H9 (cell line): ENCODE measurements around the gene CYP2F1. TPM values are rescaled to one million over a fixed set of nuclear protein-coding genes. Genes with fewer than 3 reads are reported as not detected.

Source experiments
- DNase-seq: peaks from one replicate; pipeline ENCODE4 v3.0.0-alpha.2; 2017
- H2AFZ ChIP-seq: one replicate; pipeline ENCODE4 v1.6.1; 2013; ENCODE audit warnings: mild to moderate bottlenecking, low read length, control low read depth, moderate library complexity
- H2AK5ac ChIP-seq: 2 replicates; pipeline ENCODE4 v1.6.1; 2013; ENCODE audit warnings: low read length, control low read depth, mixed read lengths; ENCODE audit not compliant: insufficient read length
- H2BK120ac ChIP-seq: one replicate; pipeline ENCODE4 v1.6.1; 2013; ENCODE audit warnings: low read depth, mild to moderate bottlenecking, low read length, control low read depth, inconsistent platforms; ENCODE audit not compliant: poor library complexity, severe bottlenecking
- H2BK12ac ChIP-seq: 2 replicates; pipeline ENCODE4 v1.6.1; 2013; ENCODE audit warnings: low read length, control low read depth, mixed read lengths, low read depth; ENCODE audit not compliant: insufficient read length
- H2BK15ac ChIP-seq: 2 replicates; pipeline ENCODE4 v1.6.1; 2013; ENCODE audit warnings: low read depth, low read length, control low read depth
- H2BK20ac ChIP-seq: one replicate; pipeline ENCODE4 v1.6.1; 2013; ENCODE audit warnings: low read depth, mild to moderate bottlenecking, low read length, control low read depth, inconsistent platforms; ENCODE audit not compliant: poor library complexity, severe bottlenecking
- H2BK5ac ChIP-seq: 2 replicates; pipeline ENCODE4 v1.6.1; 2013; ENCODE audit warnings: low read length, control low read depth, mixed read lengths; ENCODE audit not compliant: insufficient read length
- H3K14ac ChIP-seq: 2 replicates; pipeline ENCODE4 v1.6.1; 2013; ENCODE audit warnings: low read length, control low read depth; ENCODE audit not compliant: insufficient read depth
- H3K18ac ChIP-seq: 2 replicates; pipeline ENCODE4 v1.6.1; 2013; ENCODE audit warnings: low read depth, mild to moderate bottlenecking, mixed read lengths, low read length, control low read depth; ENCODE audit not compliant: insufficient read length
- H3K23ac ChIP-seq: 2 replicates; pipeline ENCODE4 v1.6.1; 2013; ENCODE audit warnings: low read length, control low read depth, mixed read lengths, low read depth; ENCODE audit not compliant: insufficient read length
- H3K23me2 ChIP-seq: 2 replicates; pipeline ENCODE4 v1.6.1; 2013; ENCODE audit warnings: low read depth, mild to moderate bottlenecking, mixed read lengths, low read length, control low read depth; ENCODE audit not compliant: insufficient read length, poor library complexity, severe bottlenecking
- H3K27ac ChIP-seq: 2 replicates; pipeline ENCODE4 v1.5.1; 2013; ENCODE audit warnings: low read length, control low read depth, mixed read lengths, low read depth; ENCODE audit not compliant: insufficient read length
- H3K27me3 ChIP-seq: 2 replicates; pipeline ENCODE4 v1.6.1; 2013; ENCODE audit warnings: low read length, control low read depth, inconsistent platforms; ENCODE audit not compliant: insufficient read depth
- H3K4ac ChIP-seq: 2 replicates; pipeline ENCODE4 v1.6.1; 2013; ENCODE audit warnings: low read depth, mild to moderate bottlenecking, control low read depth, inconsistent platforms, low read length, moderate library complexity
- H3K4me1 ChIP-seq: 2 replicates; pipeline ENCODE4 v1.6.1; 2013; ENCODE audit warnings: low read length, control low read depth, inconsistent platforms; ENCODE audit not compliant: insufficient read depth
- H3K4me2 ChIP-seq: 2 replicates; pipeline ENCODE4 v1.6.1; 2013; ENCODE audit warnings: low read length, control low read depth, mixed read lengths; ENCODE audit not compliant: insufficient read length, insufficient read depth
- H3K56ac ChIP-seq: 2 replicates; pipeline ENCODE4 v1.6.1; 2013; ENCODE audit warnings: low read depth, mild to moderate bottlenecking, mixed read lengths, low read length, control low read depth; ENCODE audit not compliant: insufficient read length
- H3K79me1 ChIP-seq: 2 replicates; pipeline ENCODE4 v1.6.1; 2013; ENCODE audit warnings: low read depth, mild to moderate bottlenecking, moderate library complexity, low read length, control low read depth, inconsistent platforms; ENCODE audit not compliant: insufficient read depth, poor library complexity, severe bottlenecking
- H3K79me2 ChIP-seq: 2 replicates; pipeline ENCODE4 v1.6.1; 2013; ENCODE audit warnings: low read length, control low read depth, inconsistent platforms; ENCODE audit not compliant: insufficient read depth
- H3K9ac ChIP-seq: 2 replicates; pipeline ENCODE4 v1.6.1; 2013; ENCODE audit warnings: low read length, control low read depth, mixed read lengths; ENCODE audit not compliant: insufficient read length; ENCODE audit errors: extremely low read depth
- H3K9me3 ChIP-seq: one replicate; pipeline ENCODE4 v1.6.1; 2013; ENCODE audit warnings: low read depth, low read length, inconsistent platforms; ENCODE audit not compliant: control insufficient read depth
- H3T11ph ChIP-seq: one replicate; pipeline ENCODE4 v1.6.1; 2013; ENCODE audit warnings: mild to moderate bottlenecking, low read length, control low read depth, inconsistent platforms
- H4K20me1 ChIP-seq: one replicate; pipeline ENCODE4 v1.6.1; 2013; ENCODE audit not compliant: control insufficient read depth, insufficient read length, insufficient read depth
- H4K5ac ChIP-seq: 2 replicates; pipeline ENCODE4 v1.6.1; 2013; ENCODE audit warnings: low read depth, mild to moderate bottlenecking, mixed read lengths, low read length, control low read depth; ENCODE audit not compliant: insufficient read length
- H4K8ac ChIP-seq: replicated peaks from 2 replicates; pipeline ENCODE4 v1.6.1; 2013; ENCODE audit warnings: low read length, control low read depth, mixed read lengths, low read depth; ENCODE audit not compliant: insufficient read length
- H4K91ac ChIP-seq: 2 replicates; pipeline ENCODE4 v1.6.1; 2013; ENCODE audit warnings: low read depth, mild to moderate bottlenecking, moderate library complexity, mixed read lengths, low read length, control low read depth; ENCODE audit not compliant: insufficient read length
- H3K27ac Mint-ChIP-seq, 3 experiments: 2 replicates in 2 of 3; 3 replicates in 1 of 3; pipeline ENCODE4 v1.8.0; 2020 to 2021; ENCODE audit warnings: mixed read lengths in 3 of 3, mild to moderate bottlenecking in 1 of 3, moderate library complexity in 1 of 3
- H3K27me3 Mint-ChIP-seq: 2 replicates; pipeline ENCODE4 v1.8.0; 2021; ENCODE audit warnings: low read depth, mild to moderate bottlenecking, moderate library complexity, mixed read lengths
- H3K36me3 Mint-ChIP-seq, 3 experiments: 2 replicates in 2 of 3; 3 replicates in 1 of 3; pipeline ENCODE4 v1.8.0; 2020 to 2021; ENCODE audit warnings: low read depth in 3 of 3, mixed read lengths in 3 of 3; ENCODE audit not compliant: insufficient read depth in 1 of 3
- H3K4me1 Mint-ChIP-seq, 2 experiments: 2 replicates each; pipeline ENCODE4 v1.8.0; 2020; ENCODE audit warnings: mixed read lengths in 2 of 2
- H3K4me3 Mint-ChIP-seq, 2 experiments: 2 replicates in 1 of 2; 3 replicates in 1 of 2; pipeline ENCODE4 v1.8.0; 2020 to 2021; ENCODE audit warnings: mild to moderate bottlenecking in 2 of 2, mixed read lengths in 2 of 2, moderate library complexity in 1 of 2
- H3K9me3 Mint-ChIP-seq, 2 experiments: 2 replicates in 1 of 2; 3 replicates in 1 of 2; pipeline ENCODE4 v1.8.0; 2020; ENCODE audit warnings: mild to moderate bottlenecking in 2 of 2, mixed read lengths in 2 of 2, moderate library complexity in 1 of 2
- WGBS: extraction: QIAGEN DNeasy Blood & Tissue Kit; methylation state at CpG from one replicate; pipeline ENCODE4 v1.1.7; 2013; ENCODE audit warnings: missing lambda C conversion rate, low lambda C conversion rate, mixed read lengths; ENCODE audit not compliant: insufficient read length; ENCODE audit errors: extremely low coverage; 5-methylcytosine and 5-hydroxymethylcytosine counted together
- total RNA-seq: library from RNA; stranded (reverse); gene quantifications from 2 replicates; pipeline ENCODE4 v1.2.1, GENCODE V29; 2021
- TF ChIP-seq, protein P1 (sequence below): fragments of 200-600 bp; sonication (generic); conservative IDR thresholded peaks from 3 replicates; pipeline ENCODE4 v1.8.0; 2021; ENCODE audit warnings: antibody characterized with exemption, mild to moderate bottlenecking

Gene CYP2F1
- total RNA-seq, 1 experiment from 2014 or later, result 0.63 TPM

DNA sequence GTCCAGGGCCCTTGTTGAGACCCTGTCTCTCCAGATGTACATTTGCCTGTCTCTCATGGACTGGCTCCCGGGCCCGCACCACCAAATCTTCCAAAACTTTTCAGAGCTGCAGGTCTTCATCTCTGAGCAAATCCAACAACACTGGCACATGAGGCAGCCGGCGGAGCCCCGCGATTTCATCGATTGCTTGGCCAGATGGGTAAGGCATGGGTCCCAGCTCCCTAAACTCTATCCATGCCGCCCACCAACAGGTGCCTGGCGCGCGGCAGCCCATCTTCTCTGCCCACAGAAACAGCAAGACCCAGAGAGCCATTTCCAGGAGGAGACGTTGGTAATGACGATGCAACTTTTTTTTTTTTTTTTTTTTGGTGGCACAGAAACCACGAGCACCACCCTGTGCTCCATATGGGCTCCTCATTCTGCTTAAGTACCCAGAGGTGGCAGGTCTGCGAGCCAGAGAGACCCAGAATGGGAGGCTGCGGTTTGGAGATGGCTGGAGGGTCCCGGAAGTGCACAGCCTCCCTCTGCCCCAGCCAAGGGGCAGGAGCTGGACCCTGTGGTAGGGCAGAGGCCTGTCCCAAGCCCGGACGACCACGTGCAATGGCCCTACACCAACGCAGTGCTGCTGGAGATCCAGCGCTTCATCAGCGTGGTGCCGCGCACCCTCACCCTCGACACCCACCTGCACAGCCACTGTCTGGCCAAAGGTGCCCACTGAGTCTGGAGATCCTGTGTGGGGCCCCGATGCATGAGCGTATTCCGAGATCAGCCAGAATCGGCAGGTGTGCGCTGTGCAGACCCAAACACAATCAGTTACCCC is 22.6 kb downstream of the CYP2F1 start:
- H3K9ac ChIP-seq, result no peak overlapping the region
- no peaks in the 10 kb centered on the region for H3K27me3 ChIP-seq
- no peaks in the 10 kb centered on the region for H3K79me1 ChIP-seq
- no peak overlapping the region for H3K14ac ChIP-seq
- H2BK20ac ChIP-seq, result no peak overlapping the region
- DNase-seq, result no peak
- no peak overlapping the region for H2AK5ac ChIP-seq
- H3K23me2 ChIP-seq, result peaks cover 3% of the 10 kb centered on the region
- H3K4ac ChIP-seq, result no peak overlapping the region
- H3T11ph ChIP-seq, result no peak overlapping the region
- H2BK120ac ChIP-seq, result no peak overlapping the region
- Mint-ChIP-seq H3K27me3 (peaks cover 31% of the 10 kb centered on the region), H3K4me3 (peak overlapping the region; percentile 83 to 92; a peak in 3 of 5 replicates), H3K4me1 (peaks cover 11 to 29% of the 10 kb centered on the region in 2 experiments), H3K36me3 (peaks cover 1 to 7% (median 2%) of the 10 kb centered on the region in 3 experiments; a peak in 3 of 7 replicates), H3K9me3 (peaks cover 2% of the 10 kb centered on the region in 2 experiments; a peak in 3 of 5 replicates), H3K27ac (peak overlapping the region in 2 of 3 experiments; percentile 66 to 75; a peak in 3 of 7 replicates)
- no peak overlapping the region for H4K8ac ChIP-seq
- no peak overlapping the region for H4K5ac ChIP-seq
- no peak overlapping the region for H3K18ac ChIP-seq
- TF ChIP-seq, protein P1, sequence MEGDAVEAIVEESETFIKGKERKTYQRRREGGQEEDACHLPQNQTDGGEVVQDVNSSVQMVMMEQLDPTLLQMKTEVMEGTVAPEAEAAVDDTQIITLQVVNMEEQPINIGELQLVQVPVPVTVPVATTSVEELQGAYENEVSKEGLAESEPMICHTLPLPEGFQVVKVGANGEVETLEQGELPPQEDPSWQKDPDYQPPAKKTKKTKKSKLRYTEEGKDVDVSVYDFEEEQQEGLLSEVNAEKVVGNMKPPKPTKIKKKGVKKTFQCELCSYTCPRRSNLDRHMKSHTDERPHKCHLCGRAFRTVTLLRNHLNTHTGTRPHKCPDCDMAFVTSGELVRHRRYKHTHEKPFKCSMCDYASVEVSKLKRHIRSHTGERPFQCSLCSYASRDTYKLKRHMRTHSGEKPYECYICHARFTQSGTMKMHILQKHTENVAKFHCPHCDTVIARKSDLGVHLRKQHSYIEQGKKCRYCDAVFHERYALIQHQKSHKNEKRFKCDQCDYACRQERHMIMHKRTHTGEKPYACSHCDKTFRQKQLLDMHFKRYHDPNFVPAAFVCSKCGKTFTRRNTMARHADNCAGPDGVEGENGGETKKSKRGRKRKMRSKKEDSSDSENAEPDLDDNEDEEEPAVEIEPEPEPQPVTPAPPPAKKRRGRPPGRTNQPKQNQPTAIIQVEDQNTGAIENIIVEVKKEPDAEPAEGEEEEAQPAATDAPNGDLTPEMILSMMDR, result no peak
- H3K56ac ChIP-seq, result no peak overlapping the region
- H3K27ac ChIP-seq, result no peak overlapping the region
- no peaks in the 10 kb centered on the region for H3K79me2 ChIP-seq
- no peak overlapping the region for H2BK5ac ChIP-seq
- no peak overlapping the region for H2BK12ac ChIP-seq
- no peaks in the 10 kb centered on the region for H4K20me1 ChIP-seq
- no peaks in the 10 kb centered on the region for H3K9me3 ChIP-seq
- H3K4me2 ChIP-seq, result peak overlapping the region; percentile 51
- no CpG with 5 or more reads among the region's 31 CpGs for WGBS
- H3K4me1 ChIP-seq, result no peaks in the 10 kb centered on the region
- H2BK15ac ChIP-seq, result no peak overlapping the region
- H2AFZ ChIP-seq, result no peak overlapping the region
- H3K23ac ChIP-seq, result no peak overlapping the region
- no peak overlapping the region for H4K91ac ChIP-seq
